K562 (cell line): ENCODE measurements around the gene ANTKMT. TPM values are rescaled to one million over a fixed set of nuclear protein-coding genes. Genes with fewer than 3 reads are reported as not detected.

Experiments used
- ARID1B ChIP-seq: fragments of 450-650 bp; IDR thresholded peaks from 2 replicates; pipeline ENCODE4 v1.6.1; 2016; ENCODE audit warnings: antibody characterized with exemption, mild to moderate bottlenecking, inconsistent platforms
- CBX8 ChIP-seq: fragments of 200-600 bp; sonication (generic); IDR thresholded peaks from 2 replicates; pipeline ENCODE4 v1.6.1; 2012; ENCODE audit warnings: borderline replicate concordance, mixed run types, low read depth, mild to moderate bottlenecking, moderate library complexity, mixed read lengths, low read length, control low read depth, inconsistent platforms; ENCODE audit not compliant: poor library complexity, severe bottlenecking; ENCODE audit errors: extremely low read depth
- CC2D1A ChIP-seq: fragments of 450-650 bp; IDR thresholded peaks from 2 replicates; pipeline ENCODE4 v1.6.1; 2017; ENCODE audit warnings: mild to moderate bottlenecking
- DACH1 ChIP-seq: fragments of 450-650 bp; IDR thresholded peaks from 2 replicates; pipeline ENCODE4 v1.6.1; 2018; ENCODE audit not compliant: partially characterized antibody
- ESRRB ChIP-seq: fragments of 250-450 bp; sonication (Bioruptor Pico); IDR thresholded peaks from 2 replicates; pipeline ENCODE4 v1.5.0; 2020; ENCODE audit warnings: mild to moderate bottlenecking, moderate library complexity, borderline replicate concordance
- ETS2 ChIP-seq: IDR thresholded peaks from 2 replicates; pipeline ENCODE4 v1.6.1; 2016; ENCODE audit warnings: borderline replicate concordance, missing genetic modification characterization, mild to moderate bottlenecking, moderate library complexity, missing compliant biosample characterization; ENCODE audit not compliant: poor library complexity, severe bottlenecking
- HES1 ChIP-seq: fragments of 450-650 bp; IDR thresholded peaks from 2 replicates; pipeline ENCODE4 v1.6.1; 2016; ENCODE audit warnings: low read depth, mild to moderate bottlenecking, moderate library complexity
- KAT7 ChIP-seq: sonication (generic); formaldehyde crosslinking; IDR thresholded peaks from 2 replicates; pipeline ENCODE4 v1.8.0; 2022; ENCODE audit warnings: missing genetic modification reagents, mild to moderate bottlenecking, borderline replicate concordance
- MAFF ChIP-seq: IDR thresholded peaks from 2 replicates; pipeline ENCODE4 v1.6.1; 2012; ENCODE audit warnings: low read length, improper control_type of control experiment
- MYNN ChIP-seq, 2 experiments: sonication (generic); formaldehyde crosslinking in 1 of 2; IDR thresholded peaks; 2 replicates each; pipeline versions ENCODE4 v1.5.0 to v1.6.1; 2016 to 2020; ENCODE audit warnings: antibody characterized with exemption in 1 of 2, missing genetic modification reagents in 1 of 2
- NCOA4 ChIP-seq: fragments of 450-650 bp; IDR thresholded peaks from 2 replicates; pipeline ENCODE4 v1.6.1; 2018; ENCODE audit warnings: mild to moderate bottlenecking; ENCODE audit not compliant: partially characterized antibody
- POLR2AphosphoS5 ChIP-seq: IDR thresholded peaks from 2 replicates; pipeline ENCODE4 v1.6.1; 2011; ENCODE audit warnings: mild to moderate bottlenecking, low read depth, low read length, moderate library complexity; ENCODE audit not compliant: control insufficient read depth, insufficient read depth
- SAFB ChIP-seq: fragments of 200-400 bp; formaldehyde crosslinking; IDR thresholded peaks from 2 replicates; pipeline ENCODE4 v1.6.1; 2017; ENCODE audit warnings: low read depth, low read length, borderline replicate concordance
- SREBF2 ChIP-seq: sonication (generic); formaldehyde crosslinking; IDR thresholded peaks from 2 replicates; pipeline ENCODE4 v1.4.0; 2020; ENCODE audit warnings: mild to moderate bottlenecking, missing genetic modification reagents
- TCF15 ChIP-seq: fragments of 250-450 bp; sonication (Bioruptor Pico); IDR thresholded peaks from 2 replicates; pipeline ENCODE4 v1.8.0; 2022; ENCODE audit warnings: moderate library complexity, mild to moderate bottlenecking, inconsistent platforms
- ZBTB5 ChIP-seq: fragments of 450-650 bp; IDR thresholded peaks from 2 replicates; pipeline ENCODE4 v1.6.1; 2017; ENCODE audit warnings: antibody characterized with exemption
- ZFP91 ChIP-seq: sonication (generic); formaldehyde crosslinking; IDR thresholded peaks from 2 replicates; pipeline ENCODE4 v1.8.0; 2022; ENCODE audit warnings: mild to moderate bottlenecking, missing genetic modification reagents
- ZNF175 ChIP-seq: fragments of 200-800 bp; sonication (Bioruptor generic); IDR thresholded peaks from 2 replicates; pipeline ENCODE4 v1.6.1; 2016; ENCODE audit warnings: low read depth, mild to moderate bottlenecking, missing genetic modification characterization, missing compliant biosample characterization
- ZNF311 ChIP-seq: fragments of 250-450 bp; sonication (Bioruptor Pico); IDR thresholded peaks from 2 replicates; pipeline ENCODE4 v1.4.0; 2020; ENCODE audit warnings: mild to moderate bottlenecking, moderate library complexity
- ZNF586 ChIP-seq: fragments of 450-650 bp; formaldehyde crosslinking; conservative IDR thresholded peaks from 2 replicates; pipeline ENCODE4 v1.4.0; 2020; ENCODE audit warnings: mild to moderate bottlenecking, moderate library complexity
- ZNF766 ChIP-seq: fragments of 200-800 bp; sonication (Bioruptor generic); conservative IDR thresholded peaks from 2 replicates; pipeline ENCODE4 v1.6.1; 2016; ENCODE audit warnings: missing genetic modification characterization, missing compliant biosample characterization
- ZNF77 ChIP-seq: fragments of 250-450 bp; sonication (Bioruptor Pico); IDR thresholded peaks from 2 replicates; pipeline ENCODE4 v1.5.0; 2020
- ZNF780A ChIP-seq: fragments of 250-450 bp; sonication (Bioruptor Pico); IDR thresholded peaks from 2 replicates; pipeline ENCODE4 v1.5.0; 2021; ENCODE audit warnings: mild to moderate bottlenecking
- polyA plus RNA-seq, 8 experiments: library from polyadenylated mRNA; depleted of rRNA in 4 of 8; stranded (reverse) in 5 of 8; unstranded in 3 of 8; fragments of >200 nt; fragmentation: Nextera tagmentation in 2 of 8; fragmentation: Illumina TruSeq in 1 of 8; extraction: Ambion mirVana in 2 of 8; extraction: Trizol in 1 of 8; gene quantifications; 2 replicates each; pipeline versions ENCODE4 v1.2.1 to v1.2.3, GENCODE V29; 2011 to 2014; ENCODE audit warnings: inconsistent platforms in 1 of 8, missing spikeins in 1 of 8
- total RNA-seq, 7 experiments: library from RNA; depleted of rRNA in 6 of 7; stranded (reverse); fragments of >200 nt in 6 of 7; fragmentation: Illumina TruSeq in 2 of 7; extraction: Trizol in 2 of 7; gene quantifications; 2 replicates each; pipeline versions ENCODE4 v1.2.1 to v1.2.3, GENCODE V29; 2011 to 2021; ENCODE audit warnings: low replicate concordance in 1 of 7

Gene ANTKMT
- total and polyA plus RNA-seq, 9 of the 15 experiments (the other 6 are each of a cell fraction or from before 2014, with no cell fraction given) = 0.58 to 217 (median 19.1) TPM

- TF ChIP-seq KAT7 (CRISPR knock-in tag) = no peak
- no peak for TF ChIP-seq ZBTB5
- TF ChIP-seq MAFF = no peak
- no peak for TF ChIP-seq CC2D1A
- TF ChIP-seq ZFP91 = peak; percentile 61; the same call in 1 of the 2 replicates
- TF ChIP-seq ZNF311 (CRISPR knock-in tag) = no peak
- no peak for TF ChIP-seq CBX8
- peak; percentile 51 for TF ChIP-seq SAFB
- no peak for TF ChIP-seq ESRRB (CRISPR knock-in tag)
- no peak for TF ChIP-seq ETS2 (tag)
- no peak for TF ChIP-seq ZNF766 (CRISPR knock-in tag)
- TF ChIP-seq MYNN (IDR thresholded peaks at IDR 0.05) = no peak
- no peak for TF ChIP-seq MYNN (CRISPR knock-in tag; IDR thresholded peaks at IDR 0.05)
- no peak for TF ChIP-seq ZNF780A (CRISPR knock-in tag)
- no peak for TF ChIP-seq DACH1
- no peak for TF ChIP-seq HES1
- no peak for TF ChIP-seq ZNF586
- no peak for TF ChIP-seq SREBF2 (CRISPR knock-in tag)
- TF ChIP-seq ZNF175 (CRISPR knock-in tag) = no peak
- TF ChIP-seq ZNF77 = no peak
- no peak for TF ChIP-seq POLR2AphosphoS5
- TF ChIP-seq NCOA4 = no peak
- no peak for TF ChIP-seq TCF15 (CRISPR knock-in tag)
- peak; percentile 6; the same call in 1 of the 2 replicates for TF ChIP-seq ARID1B
These were observed 25.4 kb upstream of the ANTKMT start (continued) for GRCh38 chr16:695355-696089.
